ENCODE measurements around the gene CCDC175. TPM values are rescaled to one million over a fixed set of nuclear protein-coding genes. Genes with fewer than 3 reads are reported as not detected.

The CCDC175 gene
- total and polyA plus RNA-seq, 2 experiments from 2014 or later: not detected

- Histone ChIP-seq H3K36me3 (peaks cover 53% of the 10 kb centered on the region), H3K9me3 (ENCODE audit: low read depth) (no peaks in the 10 kb centered on the region), H3K4me3 (no peak overlapping the region), H3K4me1 (ENCODE audit: low read depth) (no peaks in the 10 kb centered on the region), H3K27ac (no peak overlapping the region), H3K27me3 (no peaks in the 10 kb centered on the region)
- TF ChIP-seq, protein P1, sequence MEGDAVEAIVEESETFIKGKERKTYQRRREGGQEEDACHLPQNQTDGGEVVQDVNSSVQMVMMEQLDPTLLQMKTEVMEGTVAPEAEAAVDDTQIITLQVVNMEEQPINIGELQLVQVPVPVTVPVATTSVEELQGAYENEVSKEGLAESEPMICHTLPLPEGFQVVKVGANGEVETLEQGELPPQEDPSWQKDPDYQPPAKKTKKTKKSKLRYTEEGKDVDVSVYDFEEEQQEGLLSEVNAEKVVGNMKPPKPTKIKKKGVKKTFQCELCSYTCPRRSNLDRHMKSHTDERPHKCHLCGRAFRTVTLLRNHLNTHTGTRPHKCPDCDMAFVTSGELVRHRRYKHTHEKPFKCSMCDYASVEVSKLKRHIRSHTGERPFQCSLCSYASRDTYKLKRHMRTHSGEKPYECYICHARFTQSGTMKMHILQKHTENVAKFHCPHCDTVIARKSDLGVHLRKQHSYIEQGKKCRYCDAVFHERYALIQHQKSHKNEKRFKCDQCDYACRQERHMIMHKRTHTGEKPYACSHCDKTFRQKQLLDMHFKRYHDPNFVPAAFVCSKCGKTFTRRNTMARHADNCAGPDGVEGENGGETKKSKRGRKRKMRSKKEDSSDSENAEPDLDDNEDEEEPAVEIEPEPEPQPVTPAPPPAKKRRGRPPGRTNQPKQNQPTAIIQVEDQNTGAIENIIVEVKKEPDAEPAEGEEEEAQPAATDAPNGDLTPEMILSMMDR (IDR thresholded peaks at IDR 0.05; ENCODE audit: low read depth, low read length): no peak
- DNase-seq (ENCODE audit: low read depth in 1 of 2, low spot score in 1 of 2): no peak
Observed at GRCh38 chr14:59500732-59501131, 75.9 kb downstream of the CCDC175 start.

- peaks cover 62% of the 10 kb centered on the region for H3K36me3 ChIP-seq
- DNase-seq (ENCODE audit: low read depth in 1 of 2, low spot score in 1 of 2): no peak
Observed at GRCh38 chr14:59492384-59492783, 84.2 kb downstream of the CCDC175 start.

DNA sequence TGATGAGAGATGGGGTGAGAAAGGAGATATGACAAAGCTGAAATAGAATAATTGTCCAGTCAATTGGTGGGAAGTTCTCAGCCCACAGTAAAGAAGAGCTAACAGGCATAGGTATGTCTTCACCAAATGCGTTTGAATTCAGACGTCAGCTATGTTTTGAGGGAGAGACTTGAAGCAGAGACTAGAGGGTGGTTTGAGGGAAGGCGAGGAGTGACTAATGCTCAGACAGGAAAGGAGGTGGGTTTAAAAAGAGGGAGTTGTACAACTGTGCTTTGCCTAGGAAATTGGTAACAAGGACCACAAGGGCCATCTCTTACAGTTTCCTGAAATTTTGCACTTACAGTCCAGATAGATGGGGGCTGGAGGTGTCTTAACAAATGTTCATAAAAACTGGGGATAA is 85.9 kb downstream of the CCDC175 start:
- Histone ChIP-seq H3K36me3 (peaks cover 47% of the 10 kb centered on the region), H3K4me1 (ENCODE audit: low read depth) (no peaks in the 10 kb centered on the region), H3K27me3 (no peaks in the 10 kb centered on the region), H3K4me3 (no peak overlapping the region), H3K27ac (no peak overlapping the region), H3K9me3 (ENCODE audit: low read depth) (no peaks in the 10 kb centered on the region)
- DNase-seq (ENCODE audit: low read depth in 1 of 2, low spot score in 1 of 2): no peak
- TF ChIP-seq, protein P1 (IDR thresholded peaks at IDR 0.05; ENCODE audit: low read depth, low read length): no peak

More at GRCh38 chr14:59492384-59492783, 84.2 kb downstream of the CCDC175 start:
- no peaks in the 10 kb centered on the region for H3K9me3 ChIP-seq (ENCODE audit: low read depth)
- H3K4me3 ChIP-seq: no peak overlapping the region
- no peaks in the 10 kb centered on the region for H3K4me1 ChIP-seq (ENCODE audit: low read depth)
- TF ChIP-seq, protein P1 (IDR thresholded peaks at IDR 0.05; ENCODE audit: low read depth, low read length): no peak
- no peak overlapping the region for H3K27ac ChIP-seq
- no peaks in the 10 kb centered on the region for H3K27me3 ChIP-seq

DNA sequence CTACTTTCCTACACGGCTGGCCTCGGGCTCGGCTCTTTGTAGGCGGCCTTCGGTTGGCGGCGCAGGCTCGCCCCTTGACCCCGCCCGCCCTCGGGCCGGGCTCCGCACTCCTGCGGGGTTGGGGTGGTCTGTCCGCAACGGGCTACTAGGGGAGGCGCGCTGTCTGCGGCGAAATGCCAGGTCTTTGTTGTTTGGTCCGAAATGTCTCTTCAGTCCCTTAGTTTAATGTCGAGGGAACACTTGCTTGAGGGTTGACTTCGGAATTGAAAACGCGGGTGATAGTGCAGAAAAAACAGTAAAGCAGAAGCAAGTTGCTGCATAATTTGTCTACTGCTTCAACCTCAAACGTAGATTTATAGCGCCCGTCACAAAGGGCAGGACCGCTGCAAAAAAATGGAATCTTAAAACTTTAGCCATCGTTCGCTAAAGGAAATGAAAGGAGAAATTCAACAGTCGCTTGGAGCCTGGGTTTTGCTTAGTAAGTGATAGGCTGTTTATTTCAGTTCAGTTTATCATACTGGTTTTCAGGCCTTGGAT is 91.9 kb downstream of the CCDC175 start:
- TF ChIP-seq, protein P1 (IDR thresholded peaks at IDR 0.05; ENCODE audit: low read depth, low read length): no peak
- no peak for DNase-seq (ENCODE audit: low read depth in 1 of 2, low spot score in 1 of 2)
- Histone ChIP-seq H3K9me3 (ENCODE audit: low read depth) (no peaks in the 10 kb centered on the region), H3K36me3 (peaks cover 15% of the 10 kb centered on the region), H3K4me3 (peak overlapping the region; percentile 73), H3K27ac (peak overlapping the region; percentile 89), H3K27me3 (no peaks in the 10 kb centered on the region), H3K4me1 (ENCODE audit: low read depth) (peaks cover 12% of the 10 kb centered on the region)

GRCh38 chr14:59483819-59484638 is 92.6 kb downstream of the CCDC175 start, which contains the start of the genes JKAMP and L3HYPDH:
JKAMP (plus strand) TSS chr14:59484517; CDS start chr14:59484590, 73 bp downstream.
L3HYPDH (minus strand) TSS chr14:59484408; CDS start chr14:59484316, 92 bp downstream.
- Histone ChIP-seq H3K4me1 (ENCODE audit: low read depth) (peaks cover 12% of the 10 kb centered on the region), H3K36me3 (peaks cover 15% of the 10 kb centered on the region), H3K27me3 (no peaks in the 10 kb centered on the region), H3K27ac (peak within 1 kb of the TSS; percentile 89), H3K4me3 (peak within 1 kb of the TSS; percentile 73), H3K9me3 (ENCODE audit: low read depth) (no peaks in the 10 kb centered on the region)
- DNase-seq (ENCODE audit: low read depth in 1 of 2, low spot score in 1 of 2): peak; percentile 97 to 99
- TF ChIP-seq, protein P1 (IDR thresholded peaks at IDR 0.05; ENCODE audit: low read depth, low read length): peak; percentile 73
